OCI-LY3 (cell line): ENCODE data around the gene SLC36A2.

Source experiments
- H2AFZ ChIP-seq: fragments of 200-600, 300-600 bp; shearing (Covaris generic); 2 replicates; pipeline ENCODE4 v1.6.0; 2014; ENCODE audit warnings: antibody characterized with exemption, low read depth, low read length
- H3K27ac ChIP-seq: fragments of 200-600, 300-600 bp; sonication (generic); 2 replicates; pipeline ENCODE4 v1.5.1; 2014; ENCODE audit warnings: mild to moderate bottlenecking, low read length, moderate library complexity, mixed read lengths
- H3K27me3 ChIP-seq: fragments of 200-600, 300-600 bp; sonication (generic); 2 replicates; pipeline ENCODE4 v1.6.1; 2014; ENCODE audit warnings: low read depth, low read length, mixed read lengths
- H3K36me3 ChIP-seq: fragments of 200-600, 300-600 bp; sonication (generic); replicated peaks from 2 replicates; pipeline ENCODE3; 2014; ENCODE audit warnings: low read depth, low read length, mixed read lengths
- H3K4me1 ChIP-seq: fragments of 300-600, 200-600 bp; sonication (generic); 2 replicates; pipeline ENCODE4 v1.6.1; 2014; ENCODE audit warnings: low read length, mixed read lengths
- H3K4me2 ChIP-seq: fragments of 200-600, 300-600 bp; sonication (generic); 2 replicates; pipeline ENCODE4 v1.6.1; 2014; ENCODE audit warnings: low read length, mixed read lengths
- H3K4me3 ChIP-seq: fragments of 300-600, 200-600 bp; sonication (generic); 2 replicates; pipeline ENCODE4 v1.5.1; 2014; ENCODE audit warnings: antibody characterized with exemption, mild to moderate bottlenecking, low read length, moderate library complexity
- H3K79me2 ChIP-seq: fragments of 300-600, 200-600 bp; shearing (Covaris generic); 2 replicates; pipeline ENCODE4 v1.6.1; 2014; ENCODE audit warnings: mild to moderate bottlenecking, low read length, mixed read lengths
- H3K9ac ChIP-seq: fragments of 300-600, 200-600 bp; shearing (Covaris generic); 2 replicates; pipeline ENCODE4 v1.6.0; 2014; ENCODE audit warnings: mild to moderate bottlenecking, low read length, moderate library complexity
- H3K9me3 ChIP-seq: fragments of 200-600, 300-600 bp; shearing (Covaris generic); 2 replicates; pipeline ENCODE4 v1.6.1; 2014; ENCODE audit warnings: low read length, mixed read lengths; ENCODE audit not compliant: insufficient read depth
- H4K20me1 ChIP-seq: fragments of 200-600, 300-600 bp; sonication (generic); 2 replicates; pipeline ENCODE4 v1.6.1; 2016; ENCODE audit warnings: low read length, mixed read lengths; ENCODE audit not compliant: insufficient read depth
- CTCF ChIP-seq: fragments of 200-600, 300-600 bp; sonication (generic); IDR thresholded peaks from 2 replicates; pipeline ENCODE4 v1.5.1; 2014; ENCODE audit warnings: antibody characterized with exemption, low read length, low read depth
- EZH2phosphoT487 ChIP-seq: fragments of 200-600 bp; shearing (Covaris generic); IDR thresholded peaks from 2 replicates; pipeline ENCODE4 v1.6.1; 2018; ENCODE audit warnings: antibody characterized with exemption, mixed run types, low read depth

The SLC36A2 gene

GRCh38 chr5:151303666-151304065 lies 43.7 kb downstream of the SLC36A2 start, which contains the start of gene SLC36A3:
Gene SLC36A3, minus strand, starts transcription at chr5:151303766. Its CDS starts 412 bp downstream, at chr5:151303354.
- H4K20me1 ChIP-seq = no peaks in the 10 kb centered on the region
- TF ChIP-seq CTCF (no peak), EZH2phosphoT487 (no peak)
- H3K4me3 ChIP-seq = no peak within 1 kb of the TSS
- H3K36me3 ChIP-seq = no peaks in the 10 kb centered on the region
- no peak within 1 kb of the TSS for H3K4me2 ChIP-seq
- peaks cover 7% of the 10 kb centered on the region for H3K27me3 ChIP-seq
- no peaks in the 10 kb centered on the region for H3K9me3 ChIP-seq
- H3K27ac ChIP-seq = no peak within 1 kb of the TSS
- H2AFZ ChIP-seq = no peak within 1 kb of the TSS
- H3K4me1 ChIP-seq = no peaks in the 10 kb centered on the region
- H3K79me2 ChIP-seq = no peaks in the 10 kb centered on the region
- no peak within 1 kb of the TSS for H3K9ac ChIP-seq

GRCh38 chr5:151298063-151298855 lies 49.1 kb downstream of the SLC36A2 start:
- Histone ChIP-seq H3K27ac (no peak overlapping the region), H3K4me3 (no peak overlapping the region), H3K79me2 (no peaks in the 10 kb centered on the region), H3K9me3 (no peaks in the 10 kb centered on the region), H3K4me1 (peaks cover 15% of the 10 kb centered on the region), H3K9ac (no peak overlapping the region), H2AFZ (no peak overlapping the region), H4K20me1 (no peaks in the 10 kb centered on the region), H3K36me3 (no peaks in the 10 kb centered on the region), H3K27me3 (peaks cover 7% of the 10 kb centered on the region), H3K4me2 (no peak overlapping the region)
- TF ChIP-seq EZH2phosphoT487 (no peak), CTCF (peak; percentile 65)

- H3K9me3 ChIP-seq = no peaks in the 10 kb centered on the region
- H2AFZ ChIP-seq = no peak overlapping the region
- no peak for TF ChIP-seq CTCF
- TF ChIP-seq EZH2phosphoT487 = no peak
- H3K4me1 ChIP-seq = peaks cover 15% of the 10 kb centered on the region
- H3K79me2 ChIP-seq = no peaks in the 10 kb centered on the region
- no peak overlapping the region for H3K4me3 ChIP-seq
- H3K36me3 ChIP-seq = no peaks in the 10 kb centered on the region
- no peak overlapping the region for H3K4me2 ChIP-seq
- H3K27me3 ChIP-seq = peaks cover 7% of the 10 kb centered on the region
- H3K9ac ChIP-seq = no peak overlapping the region
- H4K20me1 ChIP-seq = no peaks in the 10 kb centered on the region
- no peak overlapping the region for H3K27ac ChIP-seq
These were observed 50.4 kb downstream of the SLC36A2 start for GRCh38 chr5:151296974-151297373.

GRCh38 chr5:151296478-151296830 lies 50.9 kb downstream of the SLC36A2 start:
- TF ChIP-seq CTCF (no peak), EZH2phosphoT487 (no peak)
- peaks cover 7% of the 10 kb centered on the region for H3K27me3 ChIP-seq
- no peaks in the 10 kb centered on the region for H3K36me3 ChIP-seq
- H3K4me2 ChIP-seq = no peak overlapping the region
- no peak overlapping the region for H2AFZ ChIP-seq
- no peak overlapping the region for H3K9ac ChIP-seq
- no peaks in the 10 kb centered on the region for H3K9me3 ChIP-seq
- no peaks in the 10 kb centered on the region for H4K20me1 ChIP-seq
- H3K27ac ChIP-seq = no peak overlapping the region
- H3K4me3 ChIP-seq = no peak overlapping the region
- no peaks in the 10 kb centered on the region for H3K79me2 ChIP-seq
- H3K4me1 ChIP-seq = peaks cover 15% of the 10 kb centered on the region
